Uterus (tissue), 4 donors: Measurements from ENCODE around the gene HCFC1R1. TPM values are rescaled to one million over a fixed set of nuclear protein-coding genes. Genes with fewer than 3 reads are reported as not detected.

ENCODE experiments used
- DNase-seq, 2 donors: peaks; one replicate each; pipeline ENCODE4 v3.0.0-alpha.2; 2019 to 2020
- H3K27ac ChIP-seq, 2 donors: fragments of 200-600 bp; sonication (generic); 1 replicate in 1 of 2; 2 replicates in 1 of 2; pipeline ENCODE4 v1.5.1; 2016 to 2018
- H3K27me3 ChIP-seq, 2 donors: fragments of 200-600 bp; sonication (generic); one replicate each; pipeline ENCODE4 v1.5.1; 2018 to 2019; ENCODE audit warnings: control low read depth in 1 of 2
- H3K36me3 ChIP-seq, 2 donors: fragments of 200-600 bp; sonication (generic); one replicate each; pipeline ENCODE4 v1.5.1; 2019; ENCODE audit warnings: control low read depth in 1 of 2
- H3K4me1 ChIP-seq, 2 donors: fragments of 200-600 bp; sonication (generic); one replicate each; pipeline ENCODE4 v1.5.1; 2018 to 2019; ENCODE audit warnings: control low read depth in 1 of 2
- H3K4me3 ChIP-seq, 2 donors: fragments of 200-600 bp; sonication (generic); 1 replicate in 1 of 2; 2 replicates in 1 of 2; pipeline ENCODE4 v1.5.1; 2018 to 2019; ENCODE audit warnings: mild to moderate bottlenecking in 1 of 2
- H3K9me3 ChIP-seq, 2 donors: fragments of 200-600 bp; sonication (generic); one replicate each; pipeline ENCODE4 v1.5.1; 2019; ENCODE audit warnings: control low read depth in 1 of 2
- POLR2A ChIP-seq, 2 donors: fragments of 450-650 bp; IDR thresholded peaks; one replicate each; pipeline ENCODE4 v1.6.1; 2016; ENCODE audit warnings: antibody characterized with exemption in 2 of 2, mild to moderate bottlenecking in 1 of 2, moderate library complexity in 1 of 2
- intact Hi-C: fragments of 100-400 bp; cut with DNase I; formaldehyde crosslinking; loops from one replicate; pipeline ENCODE4 v1.15.1; 2023; ENCODE audit warnings: low total_unique reads
- total RNA-seq, 4 donors: library from RNA; depleted of rRNA in 3 of 4; stranded (reverse); fragments of >200 nt in 3 of 4; gene quantifications; one replicate each; pipeline versions ENCODE4 v1.1.0 to v1.2.4, GENCODE V29; 2014 to 2023
- TF ChIP-seq, protein P1 (sequence below), 4 experiments: fragments of 200-600 bp in 2 of 4; fragments of 450-650 bp in 2 of 4; sonication (generic) in 2 of 4; IDR thresholded peaks; one replicate each; pipeline ENCODE4 v1.5.1; 2016 to 2019; ENCODE audit warnings: antibody characterized with exemption in 4 of 4, mild to moderate bottlenecking in 2 of 4, moderate library complexity in 1 of 4
- donor health status: DM: yes; HTN: yes; CAD: no.

The HCFC1R1 gene
- total RNA-seq, 4 donors from 2014 or later: 3.6 to 67.5 (median 25.4) TPM

DNA sequence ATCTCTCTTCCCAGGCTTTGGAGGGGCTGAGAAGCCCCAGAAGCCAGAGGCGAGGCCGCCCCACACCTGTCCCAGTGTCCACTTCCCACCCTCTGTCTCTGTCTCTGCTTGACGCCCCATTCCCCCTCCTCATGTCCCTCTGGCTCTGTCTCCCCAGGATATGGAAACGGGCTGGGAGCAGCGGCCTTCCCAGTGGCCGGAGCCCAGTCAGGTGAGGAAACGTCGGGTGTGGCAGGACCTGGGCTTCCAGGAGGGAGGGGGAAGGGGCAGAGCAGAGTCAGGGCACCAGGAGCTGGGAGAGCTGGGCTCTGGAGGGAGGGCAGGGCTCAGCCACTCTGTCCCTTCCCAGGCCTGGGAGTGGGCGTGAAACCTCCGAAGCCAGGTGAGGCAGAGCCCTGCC is 32.9 kb downstream of the HCFC1R1 start:
- TF ChIP-seq, protein P1, sequence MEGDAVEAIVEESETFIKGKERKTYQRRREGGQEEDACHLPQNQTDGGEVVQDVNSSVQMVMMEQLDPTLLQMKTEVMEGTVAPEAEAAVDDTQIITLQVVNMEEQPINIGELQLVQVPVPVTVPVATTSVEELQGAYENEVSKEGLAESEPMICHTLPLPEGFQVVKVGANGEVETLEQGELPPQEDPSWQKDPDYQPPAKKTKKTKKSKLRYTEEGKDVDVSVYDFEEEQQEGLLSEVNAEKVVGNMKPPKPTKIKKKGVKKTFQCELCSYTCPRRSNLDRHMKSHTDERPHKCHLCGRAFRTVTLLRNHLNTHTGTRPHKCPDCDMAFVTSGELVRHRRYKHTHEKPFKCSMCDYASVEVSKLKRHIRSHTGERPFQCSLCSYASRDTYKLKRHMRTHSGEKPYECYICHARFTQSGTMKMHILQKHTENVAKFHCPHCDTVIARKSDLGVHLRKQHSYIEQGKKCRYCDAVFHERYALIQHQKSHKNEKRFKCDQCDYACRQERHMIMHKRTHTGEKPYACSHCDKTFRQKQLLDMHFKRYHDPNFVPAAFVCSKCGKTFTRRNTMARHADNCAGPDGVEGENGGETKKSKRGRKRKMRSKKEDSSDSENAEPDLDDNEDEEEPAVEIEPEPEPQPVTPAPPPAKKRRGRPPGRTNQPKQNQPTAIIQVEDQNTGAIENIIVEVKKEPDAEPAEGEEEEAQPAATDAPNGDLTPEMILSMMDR (IDR thresholded peaks at IDR 0.05): no peak
- no peak for TF ChIP-seq POLR2A (IDR thresholded peaks at IDR 0.05)
- intact Hi-C loops: no loop called here
- no peak for DNase-seq
- Histone ChIP-seq H3K4me3 (no peak overlapping the region), H3K4me1 (no peaks in the 10 kb centered on the region), H3K27me3 (no peaks in the 10 kb centered on the region), H3K27ac (no peak overlapping the region), H3K9me3 (no peaks in the 10 kb centered on the region), H3K36me3 (no peaks in the 10 kb centered on the region)

DNA sequence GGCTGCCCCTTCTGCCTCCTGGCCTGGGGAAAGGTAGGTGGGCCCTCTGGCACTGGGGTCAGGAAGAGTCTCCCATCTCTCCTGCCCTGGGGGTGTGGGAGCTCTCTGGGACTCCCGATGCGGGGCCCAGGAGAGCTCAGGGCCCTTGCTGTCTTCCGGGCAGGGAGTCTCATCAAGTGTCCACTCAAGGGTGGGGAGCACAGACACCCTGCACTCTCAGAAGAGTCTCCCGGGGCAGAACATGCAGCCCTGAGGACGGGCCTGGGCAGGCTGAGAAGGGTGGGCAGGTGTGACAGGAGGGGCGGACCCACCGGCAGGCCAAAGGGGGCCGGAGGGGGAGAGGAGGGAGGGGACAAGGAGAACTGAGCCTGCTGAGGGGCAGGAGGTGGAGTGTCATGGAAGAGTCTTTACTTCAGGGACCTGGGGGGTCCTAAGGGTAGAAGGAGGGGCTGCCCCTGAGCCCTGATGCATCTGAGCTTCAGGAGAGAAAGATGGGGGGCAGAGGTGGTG is 35.1 kb downstream of the HCFC1R1 start:
- TF ChIP-seq, protein P1 (IDR thresholded peaks at IDR 0.05): no peak
- TF ChIP-seq POLR2A (IDR thresholded peaks at IDR 0.05): no peak
- intact Hi-C loops: no loop called here
- no peaks in the 10 kb centered on the region for H3K27me3 ChIP-seq

DNA sequence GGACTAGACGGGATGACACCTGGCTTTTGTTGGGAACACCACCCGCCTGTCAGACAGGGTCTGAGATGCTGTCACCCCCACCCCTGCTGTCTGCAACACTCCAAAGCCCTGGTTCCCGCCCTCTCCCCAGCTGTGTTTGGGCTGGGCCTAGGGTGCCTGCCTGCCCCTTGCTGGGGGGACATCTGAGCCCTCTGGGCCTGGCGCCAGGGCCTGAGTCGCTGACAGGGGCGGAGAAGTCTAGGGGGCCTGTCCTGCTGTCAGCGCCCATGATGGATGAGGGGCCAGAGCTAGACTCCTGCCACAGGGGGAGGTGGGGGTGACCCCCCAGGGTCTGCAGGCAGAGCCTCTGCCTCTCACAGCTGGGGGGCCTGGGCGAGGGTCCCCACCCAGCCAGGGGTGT is 35.9 kb downstream of the HCFC1R1 start:
- H3K4me1 ChIP-seq: peaks cover 0 to 6% of the 10 kb centered on the region in 2 donors
- no peaks in the 10 kb centered on the region for H3K36me3 ChIP-seq
- H3K27ac ChIP-seq: no peak overlapping the region
- no peaks in the 10 kb centered on the region for H3K27me3 ChIP-seq
- no peak for DNase-seq
- no peaks in the 10 kb centered on the region for H3K9me3 ChIP-seq
- TF ChIP-seq, protein P1 (IDR thresholded peaks at IDR 0.05): no peak
- no peak for TF ChIP-seq POLR2A (IDR thresholded peaks at IDR 0.05)
- intact Hi-C loops: no loop called here
- H3K4me3 ChIP-seq: no peak overlapping the region

More for the DNA sequence above, 35.1 kb downstream of the HCFC1R1 start:
- Histone ChIP-seq H3K9me3 (no peaks in the 10 kb centered on the region), H3K4me1 (peaks cover 0 to 3% of the 10 kb centered on the region in 2 donors), H3K4me3 (no peak overlapping the region), H3K27ac (no peak overlapping the region), H3K36me3 (no peaks in the 10 kb centered on the region)
- DNase-seq: no peak

DNA sequence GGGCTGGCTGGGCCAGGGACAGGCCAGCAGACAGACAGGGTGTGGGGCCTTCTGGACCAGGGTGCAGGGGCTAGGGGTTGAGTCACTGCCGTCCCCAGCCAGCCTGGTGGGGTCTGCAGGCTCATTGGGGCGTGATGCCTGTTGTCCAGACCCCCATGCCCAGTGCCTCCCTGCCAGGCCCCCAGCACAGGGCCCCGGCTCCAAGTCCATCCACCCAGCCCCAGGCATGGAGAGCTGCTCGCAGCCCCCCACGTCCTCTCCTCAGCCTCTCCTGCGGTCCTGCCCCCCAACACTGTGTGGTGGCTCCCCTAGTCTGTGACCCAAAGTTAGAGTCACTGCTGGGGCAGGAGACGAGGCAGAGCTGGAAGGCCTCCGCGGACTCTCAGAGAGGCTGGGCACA is 36.5 kb downstream of the HCFC1R1 start:
- Histone ChIP-seq H3K4me3 (no peak overlapping the region), H3K9me3 (no peaks in the 10 kb centered on the region), H3K27me3 (no peaks in the 10 kb centered on the region), H3K4me1 (peaks cover 0 to 6% of the 10 kb centered on the region in 2 donors), H3K36me3 (no peaks in the 10 kb centered on the region), H3K27ac (no peak overlapping the region)
- DNase-seq: no peak
- TF ChIP-seq, protein P1 (IDR thresholded peaks at IDR 0.05): no peak
- TF ChIP-seq POLR2A (IDR thresholded peaks at IDR 0.05): no peak
- intact Hi-C loops: no loop called here

DNA sequence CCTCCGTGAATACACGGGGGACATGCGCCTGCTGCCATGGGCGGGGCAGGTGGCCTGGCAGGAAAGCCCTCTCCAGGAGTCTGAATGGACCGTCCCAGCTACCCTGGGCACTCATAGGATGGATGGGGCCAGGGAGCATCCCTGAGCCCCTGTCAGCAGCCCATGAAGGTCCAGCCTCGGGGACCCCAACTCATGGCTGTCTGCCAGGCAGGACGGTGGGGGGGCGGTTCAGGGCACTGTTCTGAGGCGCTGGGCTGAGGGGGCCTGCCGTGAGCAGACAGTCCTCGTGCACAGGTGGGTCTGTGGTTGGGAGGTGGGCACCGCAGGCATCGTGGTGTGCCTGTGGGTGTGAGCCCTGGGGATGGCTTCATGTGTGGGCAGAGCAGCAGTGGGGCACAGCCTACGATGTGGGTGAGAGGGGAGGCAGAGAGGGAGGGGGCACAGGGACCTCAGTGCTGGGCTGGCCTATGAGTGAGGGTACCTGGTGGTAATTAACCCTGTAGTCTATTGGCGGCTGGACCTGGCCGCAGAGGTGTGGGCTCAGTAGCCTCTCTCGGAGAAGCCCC is 37.0 kb downstream of the HCFC1R1 start:
- DNase-seq: no peak
- H3K4me1 ChIP-seq: peaks cover 0 to 6% of the 10 kb centered on the region in 2 donors
- intact Hi-C loops: no loop called here
- H3K27ac ChIP-seq: no peak overlapping the region
- H3K4me3 ChIP-seq: no peak overlapping the region
- no peaks in the 10 kb centered on the region for H3K27me3 ChIP-seq
- no peak for TF ChIP-seq POLR2A (IDR thresholded peaks at IDR 0.05)
- TF ChIP-seq, protein P1 (IDR thresholded peaks at IDR 0.05): no peak
- no peaks in the 10 kb centered on the region for H3K9me3 ChIP-seq
- no peaks in the 10 kb centered on the region for H3K36me3 ChIP-seq
